ENCODE data around the gene KSR2. TPM values are rescaled to one million over a fixed set of nuclear protein-coding genes. Genes with fewer than 3 reads are reported as not detected.

The KSR2 gene
- total RNA-seq, 1 experiment from 2014 or later, result 0.02 TPM

DNA sequence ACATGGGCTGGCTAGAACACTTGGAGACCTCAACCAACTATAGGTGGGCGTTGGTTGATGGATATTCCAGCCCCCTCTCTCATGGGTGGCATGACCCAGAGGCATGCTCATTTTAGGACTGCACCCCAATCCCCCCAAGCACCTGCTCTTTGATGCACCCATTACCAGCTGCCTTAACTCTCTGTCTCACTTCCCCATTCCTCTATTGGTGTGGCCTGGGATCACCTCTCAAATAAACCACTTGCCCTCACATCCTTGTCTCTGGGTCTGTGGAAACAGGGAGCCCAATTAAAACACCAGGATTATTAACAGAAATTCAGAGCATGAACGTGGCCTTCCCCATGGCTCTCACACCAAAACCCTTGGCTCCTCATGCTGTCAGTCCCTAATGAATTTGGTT, 405.1 kb downstream of the KSR2 start:
- intact Hi-C loops (cut with micrococcal nuclease), result no loop called here
- Mint-ChIP-seq H3K9me3 (ENCODE audit: unreplicated experiment) (peaks cover 5% of the 10 kb centered on the region), H3K4me1 (ENCODE audit: insufficient read depth, unreplicated experiment) (no peaks in the 10 kb centered on the region), H3K36me3 (ENCODE audit: insufficient read depth, unreplicated experiment) (no peaks in the 10 kb centered on the region), H3K4me3 (ENCODE audit: unreplicated experiment) (no peak overlapping the region), H3K27ac (ENCODE audit: low read depth, unreplicated experiment) (no peak overlapping the region), H3K27me3 (ENCODE audit: insufficient read depth, unreplicated experiment) (peaks cover 6% of the 10 kb centered on the region)
- no TSS peak for BruUV-seq (replicated peaks)
- TF ChIP-seq, protein P1, sequence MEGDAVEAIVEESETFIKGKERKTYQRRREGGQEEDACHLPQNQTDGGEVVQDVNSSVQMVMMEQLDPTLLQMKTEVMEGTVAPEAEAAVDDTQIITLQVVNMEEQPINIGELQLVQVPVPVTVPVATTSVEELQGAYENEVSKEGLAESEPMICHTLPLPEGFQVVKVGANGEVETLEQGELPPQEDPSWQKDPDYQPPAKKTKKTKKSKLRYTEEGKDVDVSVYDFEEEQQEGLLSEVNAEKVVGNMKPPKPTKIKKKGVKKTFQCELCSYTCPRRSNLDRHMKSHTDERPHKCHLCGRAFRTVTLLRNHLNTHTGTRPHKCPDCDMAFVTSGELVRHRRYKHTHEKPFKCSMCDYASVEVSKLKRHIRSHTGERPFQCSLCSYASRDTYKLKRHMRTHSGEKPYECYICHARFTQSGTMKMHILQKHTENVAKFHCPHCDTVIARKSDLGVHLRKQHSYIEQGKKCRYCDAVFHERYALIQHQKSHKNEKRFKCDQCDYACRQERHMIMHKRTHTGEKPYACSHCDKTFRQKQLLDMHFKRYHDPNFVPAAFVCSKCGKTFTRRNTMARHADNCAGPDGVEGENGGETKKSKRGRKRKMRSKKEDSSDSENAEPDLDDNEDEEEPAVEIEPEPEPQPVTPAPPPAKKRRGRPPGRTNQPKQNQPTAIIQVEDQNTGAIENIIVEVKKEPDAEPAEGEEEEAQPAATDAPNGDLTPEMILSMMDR (IDR thresholded peaks at IDR 0.05; ENCODE audit: unreplicated experiment), result no peak
- CTCF ChIA-PET, result no interaction called here
- DNase-seq (ENCODE audit: unreplicated experiment), result no peak
- POLR2A ChIA-PET, result no interaction called here

DNA sequence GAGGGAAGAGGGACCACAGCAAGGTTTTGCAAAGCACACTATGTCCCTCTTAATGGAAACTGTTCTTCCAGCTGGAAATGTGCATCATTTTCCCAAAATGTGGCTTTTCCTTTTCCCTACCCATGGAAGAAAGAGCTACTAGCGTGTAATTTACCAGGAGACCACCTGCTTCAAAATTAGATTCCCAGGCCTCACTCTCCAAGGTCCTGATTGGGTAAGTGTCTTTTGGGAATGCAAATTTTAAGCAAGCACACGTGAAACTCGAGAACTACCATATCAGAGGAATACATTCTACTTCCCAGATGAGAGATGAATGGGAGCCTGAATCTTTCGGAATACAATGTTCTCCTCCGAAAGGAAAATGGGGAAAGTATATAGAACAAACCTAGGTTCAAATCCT, 405.8 kb downstream of the KSR2 start:
- no peaks in the 10 kb centered on the region for H3K4me1 Mint-ChIP-seq (ENCODE audit: insufficient read depth, unreplicated experiment)
- no peak for DNase-seq (ENCODE audit: unreplicated experiment)
- no peak overlapping the region for H3K4me3 Mint-ChIP-seq (ENCODE audit: unreplicated experiment)
- ChIA-PET POLR2A (no interaction called here), CTCF (interaction anchor here (0.7 kb wide), 1 partner anchor 31 kb away, joined by 3 read pairs; no protein-coding TSS in a partner anchor)
- peaks cover 13% of the 10 kb centered on the region for H3K27me3 Mint-ChIP-seq (ENCODE audit: insufficient read depth, unreplicated experiment)
- intact Hi-C loops (cut with micrococcal nuclease), result no loop called here
- H3K36me3 Mint-ChIP-seq (ENCODE audit: insufficient read depth, unreplicated experiment), result no peaks in the 10 kb centered on the region
- no TSS peak for BruUV-seq (replicated peaks)
- TF ChIP-seq, protein P1 (IDR thresholded peaks at IDR 0.05; ENCODE audit: unreplicated experiment), result no peak
- H3K27ac Mint-ChIP-seq (ENCODE audit: low read depth, unreplicated experiment), result no peak overlapping the region
- H3K9me3 Mint-ChIP-seq (ENCODE audit: unreplicated experiment), result peaks cover 12% of the 10 kb centered on the region

DNA sequence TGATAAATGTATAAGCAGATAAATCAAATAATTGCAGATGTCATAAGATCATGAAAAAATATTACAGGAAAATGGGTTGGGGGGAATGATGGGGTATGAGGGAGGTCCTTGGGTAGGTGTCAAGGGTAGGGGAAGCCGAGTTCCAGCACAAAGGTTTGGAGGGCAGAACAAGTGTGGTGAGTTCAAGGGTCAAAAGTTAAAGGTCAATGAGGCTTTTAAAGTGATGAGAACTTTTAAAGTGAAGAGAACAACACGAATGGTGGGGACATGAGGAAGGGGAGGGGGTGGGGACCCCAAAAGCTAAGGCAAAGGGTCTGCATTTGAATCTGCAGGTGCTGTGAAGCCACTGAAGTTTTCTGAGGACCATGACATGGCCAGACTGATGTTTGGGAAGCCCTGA, 406.8 kb downstream of the KSR2 start:
- Mint-ChIP-seq H3K9me3 (ENCODE audit: unreplicated experiment) (peaks cover 16% of the 10 kb centered on the region), H3K27me3 (ENCODE audit: insufficient read depth, unreplicated experiment) (peaks cover 16% of the 10 kb centered on the region), H3K4me1 (ENCODE audit: insufficient read depth, unreplicated experiment) (no peaks in the 10 kb centered on the region), H3K4me3 (ENCODE audit: unreplicated experiment) (no peak overlapping the region), H3K36me3 (ENCODE audit: insufficient read depth, unreplicated experiment) (no peaks in the 10 kb centered on the region), H3K27ac (ENCODE audit: low read depth, unreplicated experiment) (no peak overlapping the region)
- intact Hi-C loops (cut with micrococcal nuclease), result no loop called here
- ChIA-PET POLR2A (no interaction called here), CTCF (interaction anchor here (1.1 kb wide), 1 partner anchor 26 kb away, joined by 3 read pairs; no protein-coding TSS in a partner anchor)
- TF ChIP-seq, protein P1 (IDR thresholded peaks at IDR 0.05; ENCODE audit: unreplicated experiment), result no peak
- DNase-seq (ENCODE audit: unreplicated experiment), result no peak
- BruUV-seq (replicated peaks), result no TSS peak

DNA sequence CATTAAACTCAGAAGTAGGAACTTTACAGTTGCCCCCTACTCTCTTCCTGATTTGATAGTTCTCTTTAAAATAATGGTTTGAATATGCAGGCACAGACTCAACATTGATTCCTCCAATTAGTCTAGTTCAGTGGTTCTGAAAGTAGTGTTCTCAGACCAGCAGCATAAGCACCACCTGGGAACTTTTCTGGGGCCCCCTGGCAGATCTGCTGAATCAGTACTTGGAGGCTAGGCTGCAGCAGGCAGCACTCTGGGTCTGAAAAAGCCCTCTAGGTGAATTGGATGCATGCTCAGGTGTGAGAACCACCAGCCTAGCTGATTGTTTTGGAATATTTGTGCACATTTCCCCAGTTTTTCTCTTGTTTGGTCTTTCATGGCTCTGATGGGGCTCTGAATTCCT, 408.8 kb downstream of the KSR2 start:
- Mint-ChIP-seq H3K4me1 (ENCODE audit: insufficient read depth, unreplicated experiment) (no peaks in the 10 kb centered on the region), H3K27me3 (ENCODE audit: insufficient read depth, unreplicated experiment) (peaks cover 16% of the 10 kb centered on the region), H3K4me3 (ENCODE audit: unreplicated experiment) (no peak overlapping the region), H3K9me3 (ENCODE audit: unreplicated experiment) (peaks cover 17% of the 10 kb centered on the region), H3K27ac (ENCODE audit: low read depth, unreplicated experiment) (no peak overlapping the region), H3K36me3 (ENCODE audit: insufficient read depth, unreplicated experiment) (no peaks in the 10 kb centered on the region)
- POLR2A ChIA-PET, result no interaction called here
- intact Hi-C loops (cut with micrococcal nuclease), result no loop called here
- CTCF ChIA-PET, result no interaction called here
- TF ChIP-seq, protein P1 (IDR thresholded peaks at IDR 0.05; ENCODE audit: unreplicated experiment), result no peak
- DNase-seq (ENCODE audit: unreplicated experiment), result no peak
- BruUV-seq (replicated peaks), result no TSS peak

All from MCF 10A (cell line).